Measurements from ENCODE around the gene LINC00305. TPM values are rescaled to one million over a fixed set of nuclear protein-coding genes. Genes with fewer than 3 reads are reported as not detected.

The LINC00305 gene
- total and polyA plus RNA-seq, 2 donors from 2014 or later = not detected

DNA sequence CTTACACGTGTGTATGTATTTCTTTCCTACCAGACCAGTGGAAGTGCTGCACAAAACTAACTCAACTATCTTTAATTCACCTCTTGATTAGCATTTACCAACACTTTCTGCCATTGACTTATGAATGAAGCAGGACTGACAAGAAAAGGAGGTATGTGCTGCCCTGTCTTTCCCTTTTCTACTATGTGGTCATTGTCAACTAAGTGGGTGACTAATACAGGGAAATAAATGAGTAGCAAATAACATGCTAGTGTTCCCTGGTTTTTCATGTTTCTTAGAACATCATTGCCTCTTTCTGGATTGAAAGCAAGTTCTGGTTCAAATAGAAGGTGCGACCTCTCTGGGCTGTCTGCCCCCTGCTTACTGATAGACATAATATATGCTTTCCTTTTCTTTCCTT lies 58.0 kb downstream of the LINC00305 start:
- DNase-seq (no peak), FAIRE-seq (no peak)
- Histone ChIP-seq H3K27me3 (ENCODE audit: control insufficient read depth, insufficient read depth, low read length) (no peaks in the 10 kb centered on the region), H3K27ac (ENCODE audit: low read depth in 2 of 2, low read length in 2 of 2) (no peak overlapping the region), H3K9me3 (ENCODE audit: control insufficient read depth in 2 of 3, insufficient read depth in 1 of 3, low read length in 3 of 3) (no peaks in the 10 kb centered on the region), H3K4me1 (ENCODE audit: control insufficient read depth in 2 of 3, insufficient read depth in 2 of 3, low read depth in 1 of 3, low read length in 3 of 3) (no peaks in the 10 kb centered on the region), H3K36me3 (ENCODE audit: control insufficient read depth in 2 of 3, insufficient read depth in 3 of 3, low read length in 3 of 3) (no peaks in the 10 kb centered on the region), H3K9ac (ENCODE audit: low read length in 3 of 3) (no peak overlapping the region), H3K4me3 (ENCODE audit: low read length in 3 of 3) (no peak overlapping the region)
- intact Hi-C loops (cut with DNase I) = no loop called here
- TF ChIP-seq, protein P1, sequence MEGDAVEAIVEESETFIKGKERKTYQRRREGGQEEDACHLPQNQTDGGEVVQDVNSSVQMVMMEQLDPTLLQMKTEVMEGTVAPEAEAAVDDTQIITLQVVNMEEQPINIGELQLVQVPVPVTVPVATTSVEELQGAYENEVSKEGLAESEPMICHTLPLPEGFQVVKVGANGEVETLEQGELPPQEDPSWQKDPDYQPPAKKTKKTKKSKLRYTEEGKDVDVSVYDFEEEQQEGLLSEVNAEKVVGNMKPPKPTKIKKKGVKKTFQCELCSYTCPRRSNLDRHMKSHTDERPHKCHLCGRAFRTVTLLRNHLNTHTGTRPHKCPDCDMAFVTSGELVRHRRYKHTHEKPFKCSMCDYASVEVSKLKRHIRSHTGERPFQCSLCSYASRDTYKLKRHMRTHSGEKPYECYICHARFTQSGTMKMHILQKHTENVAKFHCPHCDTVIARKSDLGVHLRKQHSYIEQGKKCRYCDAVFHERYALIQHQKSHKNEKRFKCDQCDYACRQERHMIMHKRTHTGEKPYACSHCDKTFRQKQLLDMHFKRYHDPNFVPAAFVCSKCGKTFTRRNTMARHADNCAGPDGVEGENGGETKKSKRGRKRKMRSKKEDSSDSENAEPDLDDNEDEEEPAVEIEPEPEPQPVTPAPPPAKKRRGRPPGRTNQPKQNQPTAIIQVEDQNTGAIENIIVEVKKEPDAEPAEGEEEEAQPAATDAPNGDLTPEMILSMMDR (IDR thresholded peaks at IDR 0.05; ENCODE audit: borderline replicate concordance, extremely low read depth, insufficient read depth) = no peak

DNA sequence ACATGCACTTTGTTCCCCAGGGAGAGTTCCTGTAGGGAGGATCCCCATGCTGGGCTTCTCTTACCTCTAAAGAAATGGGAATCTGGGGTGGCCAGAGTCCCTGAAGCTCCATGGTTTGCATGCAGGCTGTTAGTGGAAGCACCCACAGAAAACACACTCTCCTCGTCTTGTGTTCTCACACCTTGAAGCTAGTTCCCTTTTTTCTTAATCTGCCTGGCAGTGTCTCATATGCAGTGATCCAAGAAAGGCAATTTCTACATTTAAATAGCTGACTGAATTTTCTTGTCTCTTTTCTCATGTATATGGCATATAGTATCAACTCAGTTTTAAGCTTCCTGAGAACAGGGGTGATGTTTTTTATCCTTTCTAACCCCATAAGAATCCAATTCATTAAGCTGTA lies 65.0 kb downstream of the LINC00305 start:
- TF ChIP-seq, protein P1 (IDR thresholded peaks at IDR 0.05; ENCODE audit: borderline replicate concordance, extremely low read depth, insufficient read depth) = no peak

DNA sequence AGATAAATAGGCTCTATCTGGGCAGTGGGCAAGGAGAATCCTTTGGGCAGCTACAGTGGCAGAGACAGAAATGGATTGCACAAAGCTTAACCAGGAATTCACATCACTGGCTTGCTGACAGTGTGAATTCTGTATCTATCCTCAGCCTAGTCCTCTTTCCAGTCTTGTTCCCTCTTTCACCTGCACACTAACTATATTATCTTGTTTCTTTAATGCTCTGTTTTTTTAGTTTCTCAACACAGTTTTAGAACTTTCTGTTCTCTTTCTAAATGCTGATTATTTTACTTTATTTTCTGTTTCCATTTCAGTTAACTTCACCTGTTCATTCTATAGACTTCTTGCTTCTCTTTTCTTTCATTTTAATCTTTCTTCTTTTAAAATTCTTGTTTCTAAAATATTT lies 66.4 kb downstream of the LINC00305 start:
- Histone ChIP-seq H3K4me1 (ENCODE audit: control insufficient read depth in 2 of 3, insufficient read depth in 2 of 3, low read depth in 1 of 3, low read length in 3 of 3) (no peaks in the 10 kb centered on the region), H3K9ac (ENCODE audit: low read length in 3 of 3) (no peak overlapping the region), H3K4me3 (ENCODE audit: low read length in 3 of 3) (no peak overlapping the region), H3K27me3 (ENCODE audit: control insufficient read depth, insufficient read depth, low read length) (no peaks in the 10 kb centered on the region), H3K9me3 (ENCODE audit: control insufficient read depth in 2 of 3, insufficient read depth in 1 of 3, low read length in 3 of 3) (no peaks in the 10 kb centered on the region), H3K27ac (ENCODE audit: low read depth in 2 of 2, low read length in 2 of 2) (no peak overlapping the region), H3K36me3 (ENCODE audit: control insufficient read depth in 2 of 3, insufficient read depth in 3 of 3, low read length in 3 of 3) (no peaks in the 10 kb centered on the region)
- intact Hi-C loops (cut with DNase I) = no loop called here
- FAIRE-seq = peak; percentile 74
- TF ChIP-seq, protein P1 (IDR thresholded peaks at IDR 0.05; ENCODE audit: borderline replicate concordance, extremely low read depth, insufficient read depth) = no peak
- no peak for DNase-seq

More for the DNA sequence above, 65.0 kb downstream of the LINC00305 start:
- H3K27me3 ChIP-seq (ENCODE audit: control insufficient read depth, insufficient read depth, low read length) = no peaks in the 10 kb centered on the region
- H3K4me3 ChIP-seq (ENCODE audit: low read length in 3 of 3) = no peak overlapping the region
- no peak overlapping the region for H3K27ac ChIP-seq (ENCODE audit: low read depth in 2 of 2, low read length in 2 of 2)
- no peaks in the 10 kb centered on the region for H3K36me3 ChIP-seq (ENCODE audit: control insufficient read depth in 2 of 3, insufficient read depth in 3 of 3, low read length in 3 of 3)
- no peaks in the 10 kb centered on the region for H3K4me1 ChIP-seq (ENCODE audit: control insufficient read depth in 2 of 3, insufficient read depth in 2 of 3, low read depth in 1 of 3, low read length in 3 of 3)
- intact Hi-C loops (cut with DNase I) = no loop called here
- FAIRE-seq = no peak
- H3K9ac ChIP-seq (ENCODE audit: low read length in 3 of 3) = no peak overlapping the region
- H3K9me3 ChIP-seq (ENCODE audit: control insufficient read depth in 2 of 3, insufficient read depth in 1 of 3, low read length in 3 of 3) = no peaks in the 10 kb centered on the region
- no peak for DNase-seq

DNA sequence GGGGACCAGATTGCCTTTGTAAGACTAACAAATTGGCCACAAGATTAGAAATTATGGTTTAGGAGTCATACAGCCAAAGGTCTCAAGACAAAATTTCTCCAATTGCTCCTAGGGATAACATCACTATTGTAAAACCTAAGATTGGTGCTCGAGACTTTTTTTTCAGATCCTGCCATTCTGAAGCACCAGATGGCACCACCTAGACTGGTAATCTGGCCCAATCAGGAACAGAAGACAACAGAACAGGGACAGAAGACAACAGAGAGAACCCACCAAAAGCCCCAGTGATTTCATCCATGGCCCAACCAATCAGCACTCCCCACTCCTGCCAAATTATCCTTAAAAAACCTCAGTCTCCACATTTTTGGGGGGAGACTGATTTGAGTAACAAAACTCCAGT lies 66.8 kb downstream of the LINC00305 start:
- no peak for FAIRE-seq
- Histone ChIP-seq H3K27ac (ENCODE audit: low read depth in 2 of 2, low read length in 2 of 2) (no peak overlapping the region), H3K4me1 (ENCODE audit: control insufficient read depth in 2 of 3, insufficient read depth in 2 of 3, low read depth in 1 of 3, low read length in 3 of 3) (no peaks in the 10 kb centered on the region), H3K36me3 (ENCODE audit: control insufficient read depth in 2 of 3, insufficient read depth in 3 of 3, low read length in 3 of 3) (no peaks in the 10 kb centered on the region), H3K9ac (ENCODE audit: low read length in 3 of 3) (no peak overlapping the region), H3K27me3 (ENCODE audit: control insufficient read depth, insufficient read depth, low read length) (no peaks in the 10 kb centered on the region), H3K9me3 (ENCODE audit: control insufficient read depth in 2 of 3, insufficient read depth in 1 of 3, low read length in 3 of 3) (no peaks in the 10 kb centered on the region), H3K4me3 (ENCODE audit: low read length in 3 of 3) (no peak overlapping the region)
- intact Hi-C loops (cut with DNase I) = no loop called here
- no peak for DNase-seq
- TF ChIP-seq, protein P1 (IDR thresholded peaks at IDR 0.05; ENCODE audit: borderline replicate concordance, extremely low read depth, insufficient read depth) = no peak
